Measurements from ENCODE around the gene SOX6. TPM values are rescaled to one million over a fixed set of nuclear protein-coding genes. Genes with fewer than 3 reads are reported as not detected.

SOX6 gene
- polyA plus RNA-seq, 1 experiment: 6.0 TPM

GRCh38 chr11:16372355-16372754, 16.0 kb upstream of the SOX6 start:
- CTCF ChIA-PET: no interaction called here
- Histone ChIP-seq H3K27me3 (ENCODE audit: control insufficient read depth, insufficient read depth, low read length) (no peaks in the 10 kb centered on the region), H3K9me3 (ENCODE audit: control insufficient read depth, insufficient read depth, low read length) (no peaks in the 10 kb centered on the region), H3K4me3 (ENCODE audit: low read depth, low read length) (no peak overlapping the region), H3K27ac (ENCODE audit: low read depth, low read length) (no peak overlapping the region)
- no peak for TF ChIP-seq CTCF (IDR thresholded peaks at IDR 0.05; ENCODE audit: low read depth, low read length)
- POLR2A ChIA-PET: no interaction called here
- DNase-seq (ENCODE audit: low read depth, low spot score): no peak

GRCh38 chr11:16367252-16367651, 10.9 kb upstream of the SOX6 start:
- POLR2A ChIA-PET: no interaction called here
- Histone ChIP-seq H3K27ac (ENCODE audit: low read depth, low read length) (no peak overlapping the region), H3K9me3 (ENCODE audit: control insufficient read depth, insufficient read depth, low read length) (no peaks in the 10 kb centered on the region), H3K27me3 (ENCODE audit: control insufficient read depth, insufficient read depth, low read length) (no peaks in the 10 kb centered on the region), H3K4me3 (ENCODE audit: low read depth, low read length) (no peak overlapping the region)
- CTCF ChIA-PET: no interaction called here
- no peak for DNase-seq (ENCODE audit: low read depth, low spot score)
- TF ChIP-seq CTCF (IDR thresholded peaks at IDR 0.05; ENCODE audit: low read depth, low read length): no peak

- POLR2A ChIA-PET: interaction anchor here (1.2 kb wide), 1 partner anchor 16 kb away, joined by 3 read pairs; no protein-coding TSS in a partner anchor
- DNase-seq (ENCODE audit: low read depth, low spot score): no peak
- H3K27ac ChIP-seq (ENCODE audit: low read depth, low read length): no peak overlapping the region
- no peak for TF ChIP-seq CTCF (IDR thresholded peaks at IDR 0.05; ENCODE audit: low read depth, low read length)
- H3K4me3 ChIP-seq (ENCODE audit: low read depth, low read length): no peak overlapping the region
- H3K27me3 ChIP-seq (ENCODE audit: control insufficient read depth, insufficient read depth, low read length): no peaks in the 10 kb centered on the region
- CTCF ChIA-PET: no interaction called here
- no peaks in the 10 kb centered on the region for H3K9me3 ChIP-seq (ENCODE audit: control insufficient read depth, insufficient read depth, low read length)
Observed at GRCh38 chr11:16365581-16366228, 9.4 kb upstream of the SOX6 start.

GRCh38 chr11:16364254-16364653, 7.9 kb upstream of the SOX6 start:
- no peaks in the 10 kb centered on the region for H3K9me3 ChIP-seq (ENCODE audit: control insufficient read depth, insufficient read depth, low read length)
- no peaks in the 10 kb centered on the region for H3K27me3 ChIP-seq (ENCODE audit: control insufficient read depth, insufficient read depth, low read length)
- no peak for TF ChIP-seq CTCF (IDR thresholded peaks at IDR 0.05; ENCODE audit: low read depth, low read length)
- ChIA-PET POLR2A (no interaction called here), CTCF (no interaction called here)
- DNase-seq (ENCODE audit: low read depth, low spot score): no peak
- no peak overlapping the region for H3K27ac ChIP-seq (ENCODE audit: low read depth, low read length)
- H3K4me3 ChIP-seq (ENCODE audit: low read depth, low read length): no peak overlapping the region

GRCh38 chr11:16363706-16364105, 7.4 kb upstream of the SOX6 start:
- no peak for TF ChIP-seq CTCF (IDR thresholded peaks at IDR 0.05; ENCODE audit: low read depth, low read length)
- ChIA-PET CTCF (no interaction called here), POLR2A (no interaction called here)
- Histone ChIP-seq H3K27me3 (ENCODE audit: control insufficient read depth, insufficient read depth, low read length) (no peaks in the 10 kb centered on the region), H3K9me3 (ENCODE audit: control insufficient read depth, insufficient read depth, low read length) (no peaks in the 10 kb centered on the region), H3K4me3 (ENCODE audit: low read depth, low read length) (no peak overlapping the region), H3K27ac (ENCODE audit: low read depth, low read length) (no peak overlapping the region)
- DNase-seq (ENCODE audit: low read depth, low spot score): no peak

Measured in AG04450 (cell line).